ENCODE data around the gene VBP1.

DNA sequence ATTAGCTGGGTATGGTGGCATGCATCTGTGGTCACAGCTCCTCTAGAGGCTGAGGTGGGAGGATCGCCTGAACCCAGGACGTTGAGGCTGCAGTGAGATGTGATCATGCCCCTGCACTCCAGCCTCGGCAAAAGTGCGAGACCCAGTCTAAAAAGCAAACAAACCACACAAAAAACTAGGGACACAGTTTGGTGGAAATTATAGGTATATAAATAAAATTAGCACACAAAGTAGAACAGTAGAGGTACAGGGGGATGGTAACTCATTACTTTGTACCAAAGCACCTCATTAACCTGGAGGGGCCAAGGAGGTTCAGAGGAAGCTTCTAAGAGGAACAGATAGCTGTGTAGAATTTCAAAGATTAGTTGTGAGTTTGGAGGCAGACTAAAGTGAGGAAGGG is 5.1 kb downstream of the VBP1 start:
- TF ChIP-seq POLR2A (IDR thresholded peaks at IDR 0.05): no peak
- TF ChIP-seq, protein P1, sequence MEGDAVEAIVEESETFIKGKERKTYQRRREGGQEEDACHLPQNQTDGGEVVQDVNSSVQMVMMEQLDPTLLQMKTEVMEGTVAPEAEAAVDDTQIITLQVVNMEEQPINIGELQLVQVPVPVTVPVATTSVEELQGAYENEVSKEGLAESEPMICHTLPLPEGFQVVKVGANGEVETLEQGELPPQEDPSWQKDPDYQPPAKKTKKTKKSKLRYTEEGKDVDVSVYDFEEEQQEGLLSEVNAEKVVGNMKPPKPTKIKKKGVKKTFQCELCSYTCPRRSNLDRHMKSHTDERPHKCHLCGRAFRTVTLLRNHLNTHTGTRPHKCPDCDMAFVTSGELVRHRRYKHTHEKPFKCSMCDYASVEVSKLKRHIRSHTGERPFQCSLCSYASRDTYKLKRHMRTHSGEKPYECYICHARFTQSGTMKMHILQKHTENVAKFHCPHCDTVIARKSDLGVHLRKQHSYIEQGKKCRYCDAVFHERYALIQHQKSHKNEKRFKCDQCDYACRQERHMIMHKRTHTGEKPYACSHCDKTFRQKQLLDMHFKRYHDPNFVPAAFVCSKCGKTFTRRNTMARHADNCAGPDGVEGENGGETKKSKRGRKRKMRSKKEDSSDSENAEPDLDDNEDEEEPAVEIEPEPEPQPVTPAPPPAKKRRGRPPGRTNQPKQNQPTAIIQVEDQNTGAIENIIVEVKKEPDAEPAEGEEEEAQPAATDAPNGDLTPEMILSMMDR (IDR thresholded peaks at IDR 0.05 in 8 of 11, conservative IDR thresholded peaks at IDR 0.05 in 3 of 11): no peak
